ENCODE data around the gene NLRP1.

Gene NLRP1

DNA sequence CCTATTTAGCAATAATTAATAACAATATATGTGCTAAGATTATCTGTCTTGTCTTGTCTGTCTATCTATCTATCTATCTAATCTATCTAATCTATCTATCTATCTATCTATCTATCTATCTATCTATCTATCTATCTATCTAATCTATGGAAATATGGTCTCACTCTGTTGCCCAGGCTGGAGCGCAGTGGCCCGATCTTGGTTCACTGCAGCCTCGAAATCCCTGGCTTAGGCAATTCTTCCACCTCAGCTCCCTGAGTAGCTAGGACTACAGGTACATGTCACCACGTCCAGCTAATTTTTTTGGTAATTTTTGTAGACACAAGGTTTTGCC is 53.3 kb downstream of the NLRP1 start:
- H3K4me3 ChIP-seq (ENCODE audit: low read length) = no peak overlapping the region
- no peak for DNase-seq (ENCODE audit: low read depth, low spot score)

- DNase-seq (ENCODE audit: low read depth, low spot score) = no peak
- H3K4me3 ChIP-seq (ENCODE audit: low read length) = no peak overlapping the region
Measured at GRCh38 chr17:5530265-5531084, 53.8 kb downstream of the NLRP1 start.

- no peak for DNase-seq (ENCODE audit: low read depth, low spot score)
- H3K4me3 ChIP-seq (ENCODE audit: low read length) = no peak overlapping the region
Measured at GRCh38 chr17:5527601-5528250, 56.6 kb downstream of the NLRP1 start.

DNA sequence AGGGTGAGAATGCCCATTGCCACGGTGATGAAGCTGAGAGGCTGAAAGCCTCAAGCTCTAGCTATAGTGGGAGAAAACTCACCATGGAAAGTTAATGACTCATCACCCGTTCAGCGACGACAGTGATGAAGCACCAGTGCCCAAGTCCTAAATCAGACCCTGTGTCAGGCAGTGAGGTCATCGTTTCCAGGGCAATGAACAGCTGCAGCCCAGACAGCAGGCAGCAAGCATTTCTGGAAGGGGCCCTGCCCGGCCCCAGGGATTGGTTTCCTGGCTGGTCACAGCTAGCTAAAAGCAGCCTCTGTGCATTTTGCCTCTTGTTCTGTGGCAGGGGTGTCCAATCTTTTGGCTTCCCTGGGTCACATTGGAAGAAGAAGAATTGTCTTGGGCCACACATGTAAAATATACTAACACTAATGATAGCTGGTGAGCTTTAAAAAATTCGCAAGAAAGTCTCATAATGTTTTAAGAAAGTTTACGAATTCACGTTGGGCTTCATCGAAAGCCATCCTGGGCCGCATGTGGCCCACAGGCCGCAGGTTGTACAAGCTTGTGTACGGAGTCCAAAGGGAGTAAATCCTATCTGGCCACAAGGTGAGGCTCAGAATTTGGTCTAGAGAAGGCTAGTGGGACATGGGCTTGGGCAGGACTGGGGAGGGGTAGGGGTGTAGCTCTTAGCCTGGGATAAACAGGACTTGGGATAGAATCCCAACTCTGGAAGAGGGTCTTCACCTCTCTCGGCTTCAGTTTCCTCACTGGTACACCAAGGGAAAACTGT is 57.3 kb downstream of the NLRP1 start:
- H3K4me3 ChIP-seq (ENCODE audit: low read length) = no peak overlapping the region
- no peak for DNase-seq (ENCODE audit: low read depth, low spot score)

- no peak overlapping the region for H3K4me3 ChIP-seq (ENCODE audit: low read length)
- no peak for DNase-seq (ENCODE audit: low read depth, low spot score)
Measured at GRCh38 chr17:5523249-5523648, 61.1 kb downstream of the NLRP1 start.

DNA sequence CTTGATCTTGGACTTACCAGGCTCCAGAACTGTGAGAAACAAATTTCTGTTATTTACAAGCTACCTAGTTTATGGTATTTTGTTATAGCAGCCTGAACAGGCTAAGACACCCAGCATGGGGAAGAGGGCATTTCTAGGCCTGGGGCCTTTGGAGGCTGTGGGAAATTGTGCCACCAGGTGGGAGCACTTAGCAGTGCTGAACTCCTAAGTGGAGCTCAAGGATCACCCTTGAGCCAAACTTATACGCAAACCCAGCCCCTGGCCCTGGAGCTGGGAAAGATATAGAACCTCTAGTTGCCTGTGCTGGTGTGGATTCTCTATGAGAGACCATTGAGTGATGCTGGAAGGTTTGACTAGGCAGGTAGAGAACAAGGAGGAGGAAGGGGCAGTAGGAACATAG is 61.8 kb downstream of the NLRP1 start:
- no peak overlapping the region for H3K4me3 ChIP-seq (ENCODE audit: low read length)
- no peak for DNase-seq (ENCODE audit: low read depth, low spot score)

GRCh38 chr17:5516060-5516792 is 68.1 kb downstream of the NLRP1 start:
- H3K4me3 ChIP-seq (ENCODE audit: low read length) = no peak overlapping the region
- DNase-seq (ENCODE audit: low read depth, low spot score) = no peak

DNA sequence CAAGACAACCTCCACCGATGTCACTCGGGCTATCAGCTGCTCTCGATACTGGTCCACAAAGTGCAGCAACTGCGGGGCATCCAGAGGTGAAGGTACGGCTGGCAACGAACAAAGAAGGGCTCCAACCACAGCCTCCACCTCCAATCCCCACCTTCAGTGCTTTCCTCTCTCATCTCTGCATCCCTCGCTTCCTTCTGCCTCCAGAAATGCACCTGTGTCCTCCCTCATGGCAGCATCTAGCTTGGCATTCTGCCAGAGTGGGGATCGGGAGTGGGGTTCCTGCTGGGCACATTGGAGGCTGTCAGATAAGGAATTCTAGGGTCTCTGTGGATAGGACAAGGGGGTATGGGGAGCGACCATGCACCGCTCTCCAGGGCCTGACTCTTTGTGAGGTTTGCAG is 69.3 kb downstream of the NLRP1 start:
- H3K4me3 ChIP-seq (ENCODE audit: low read length) = no peak overlapping the region

GRCh38 chr17:5513628-5514027 is 70.7 kb downstream of the NLRP1 start:
- no peak overlapping the region for H3K4me3 ChIP-seq (ENCODE audit: low read length)
- peak; percentile 78 for DNase-seq (ENCODE audit: low read depth, low spot score)

More for the DNA sequence above, 69.3 kb downstream of the NLRP1 start:
- no peak for DNase-seq (ENCODE audit: low read depth, low spot score)

DNA sequence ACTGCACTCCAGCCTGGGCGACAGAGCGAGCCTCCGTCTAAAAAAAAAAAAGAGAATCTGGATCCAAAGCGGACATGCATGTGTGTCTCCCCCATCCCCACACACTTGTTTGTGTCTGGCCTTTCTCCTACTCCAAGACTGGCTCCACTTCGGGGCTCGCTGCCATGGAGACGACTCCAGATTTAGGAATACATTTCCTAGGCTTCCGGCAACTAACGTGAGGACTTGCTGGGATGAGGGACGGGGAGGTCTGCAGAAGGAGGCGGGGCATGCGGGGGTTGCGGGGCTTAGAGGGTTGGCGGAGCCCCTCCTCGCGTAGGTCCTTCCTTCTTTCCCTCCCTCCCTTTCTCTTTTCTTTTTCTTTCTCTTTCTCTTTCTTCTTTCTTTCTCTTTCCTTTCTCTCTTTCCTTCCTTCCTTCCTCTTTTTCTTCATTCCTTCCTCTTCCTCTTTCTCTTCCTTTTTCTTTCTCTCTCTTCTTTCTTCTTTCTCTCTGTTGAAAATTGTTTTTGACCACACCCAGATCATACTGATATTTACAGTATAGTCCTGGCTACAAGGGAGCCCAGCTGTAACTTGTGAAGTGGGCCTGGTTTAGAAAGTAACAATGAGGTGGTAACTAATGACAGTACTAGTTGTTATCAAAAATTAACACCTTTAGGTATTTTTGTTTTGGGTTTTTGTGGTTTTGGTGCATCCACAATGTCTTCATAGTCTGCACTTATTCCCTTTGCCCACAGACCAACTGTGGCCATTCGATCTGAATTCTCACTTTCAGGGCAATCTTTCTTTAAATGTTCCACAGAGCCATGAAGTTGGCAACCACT is 72.7 kb downstream of the NLRP1 start:
- DNase-seq (ENCODE audit: low read depth, low spot score) = no peak
- H3K4me3 ChIP-seq (ENCODE audit: low read length) = no peak overlapping the region

DNA sequence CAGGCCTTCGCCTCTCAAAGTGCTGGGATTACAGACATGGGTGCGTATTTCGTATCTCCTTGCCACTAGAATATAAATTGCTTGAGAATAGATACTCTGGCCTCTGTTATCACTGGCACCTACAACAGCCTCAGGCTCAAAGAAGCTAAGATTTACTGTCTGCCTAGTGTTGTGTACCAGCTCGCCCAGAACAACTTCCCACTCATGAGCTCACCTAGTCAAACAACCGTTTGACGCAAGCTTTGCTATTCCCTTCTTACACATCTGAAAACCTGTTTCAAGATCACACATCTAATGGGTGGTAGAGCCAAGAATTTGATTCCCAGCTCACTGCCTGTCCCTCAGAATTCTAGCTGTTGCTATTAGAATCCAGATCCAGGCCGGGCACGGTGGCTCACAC is 73.5 kb downstream of the NLRP1 start:
- H3K4me3 ChIP-seq (ENCODE audit: low read length) = no peak overlapping the region
- DNase-seq (ENCODE audit: low read depth, low spot score) = no peak

DNA sequence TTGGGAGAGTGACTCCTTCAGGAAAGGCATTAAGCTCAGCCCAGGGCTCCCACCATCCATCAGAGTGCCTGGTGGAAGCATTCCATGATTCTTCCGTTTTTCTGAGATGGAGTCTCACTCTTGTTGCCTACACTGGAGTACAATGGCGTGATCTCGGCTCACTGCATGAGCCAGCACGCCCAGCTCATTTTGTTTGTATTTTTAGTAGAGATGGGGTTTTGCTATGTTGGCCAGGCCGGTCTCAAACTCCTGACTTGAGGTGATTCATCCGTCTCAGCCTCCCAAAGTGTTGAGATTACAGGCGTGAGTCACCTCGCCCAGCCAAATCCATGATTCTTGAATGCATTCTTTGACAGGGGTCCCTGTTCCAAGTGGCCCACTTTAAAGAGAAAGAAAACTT is 74.8 kb downstream of the NLRP1 start:
- no peak for DNase-seq (ENCODE audit: low read depth, low spot score)
- H3K4me3 ChIP-seq (ENCODE audit: low read length) = no peak overlapping the region

GRCh38 chr17:5508810-5509209 is 75.5 kb downstream of the NLRP1 start:
- DNase-seq (ENCODE audit: low read depth, low spot score) = no peak
- no peak overlapping the region for H3K4me3 ChIP-seq (ENCODE audit: low read length)

GRCh38 chr17:5506307-5506706 is 78.0 kb downstream of the NLRP1 start:
- DNase-seq (ENCODE audit: low read depth, low spot score) = no peak
- no peak overlapping the region for H3K4me3 ChIP-seq (ENCODE audit: low read length)

GRCh38 chr17:5502552-5502951 is 81.8 kb downstream of the NLRP1 start:
- DNase-seq (ENCODE audit: low read depth, low spot score) = no peak
- no peak overlapping the region for H3K4me3 ChIP-seq (ENCODE audit: low read length)

- no peak overlapping the region for H3K4me3 ChIP-seq (ENCODE audit: low read length)
- DNase-seq (ENCODE audit: low read depth, low spot score) = no peak
Measured at GRCh38 chr17:5501685-5502084, 82.6 kb downstream of the NLRP1 start.

DNA sequence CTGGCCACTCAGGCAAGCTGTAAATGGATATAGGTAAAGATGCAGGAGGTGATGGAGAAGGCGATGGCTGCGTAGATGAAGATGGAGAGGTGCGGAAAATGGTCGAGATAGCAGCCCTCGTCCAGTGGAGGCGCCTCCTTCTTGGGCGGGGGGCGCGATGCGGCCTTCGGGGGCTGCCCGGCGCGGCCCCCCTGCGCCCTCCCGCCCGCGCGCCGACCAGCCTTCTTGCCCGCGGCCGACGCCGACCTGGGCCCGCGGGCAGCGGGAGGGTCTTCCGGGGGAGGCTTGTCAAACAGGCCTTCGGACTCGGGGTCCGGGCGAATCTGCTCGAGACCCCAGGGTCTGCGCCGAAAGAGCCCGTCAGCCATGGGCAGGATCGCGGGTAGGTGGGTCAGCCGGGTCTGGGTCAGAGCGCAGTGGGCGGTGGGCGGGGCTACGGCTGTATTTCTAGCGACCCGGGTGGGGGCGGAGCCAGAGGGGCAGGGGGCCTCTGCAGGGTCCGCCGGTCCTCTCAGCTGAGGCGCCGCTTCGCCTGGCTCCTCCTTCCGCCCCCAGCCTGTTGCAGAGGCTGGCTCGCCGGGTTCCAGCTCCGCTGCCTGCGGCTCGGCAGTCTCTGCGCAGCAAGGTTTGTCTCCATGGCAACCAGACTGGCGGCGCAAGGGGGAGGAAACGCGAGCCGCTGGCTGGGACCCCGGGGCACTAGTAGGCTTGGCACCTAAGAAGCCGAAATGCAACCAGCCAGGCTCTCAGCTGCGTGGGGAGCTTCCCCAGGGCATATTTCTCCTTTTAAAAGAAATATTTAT is 83.5 kb downstream of the NLRP1 start:
- H3K4me3 ChIP-seq (ENCODE audit: low read length) = peak overlapping the region; percentile 64
- DNase-seq (ENCODE audit: low read depth, low spot score) = peak; percentile 79

GRCh38 chr17:5500247-5500588 is 84.1 kb downstream of the NLRP1 start:
- no peak for DNase-seq (ENCODE audit: low read depth, low spot score)
- peak overlapping the region; percentile 64 for H3K4me3 ChIP-seq (ENCODE audit: low read length)
